Measurements from ENCODE around the gene LIMK2.

GRCh38 chr22:31247726-31248125 lies 35.6 kb downstream of the LIMK2 start:
- no peak for TF ChIP-seq TAF1 (IDR thresholded peaks at IDR 0.05; ENCODE audit: low read depth, low read length)
- TF ChIP-seq POLR2A (IDR thresholded peaks at IDR 0.05; ENCODE audit: low read depth, low read length): no peak
- TF ChIP-seq SPI1 (IDR thresholded peaks at IDR 0.05; ENCODE audit: low read depth, low read length): no peak
